ENCODE measurements around the gene MED15.
"Not testable (repeated sequence)": the region's sequence is repeated elsewhere in the genome, so short reads cannot be mapped to it uniquely, and the experiment has no call there.

MED15 gene

GRCh38 chr22:20469110-20469868 is 38.1 kb upstream of the MED15 start:
- no peaks in the 10 kb centered on the region for H3K9me3 ChIP-seq (ENCODE audit: control insufficient read depth in 2 of 2, low read length in 2 of 2)
- H3K27me3 ChIP-seq (ENCODE audit: control insufficient read depth in 2 of 2, insufficient read depth in 2 of 2, low read length in 2 of 2) = no peaks in the 10 kb centered on the region
- H3K36me3 ChIP-seq (ENCODE audit: control insufficient read depth in 2 of 2, insufficient read depth in 2 of 2, low read length in 2 of 2) = peaks cover 11 to 23% of the 10 kb centered on the region in 2 donors
- no peak overlapping the region for H3K27ac ChIP-seq (ENCODE audit: low read depth in 2 of 2, low read length in 2 of 2)
- peaks cover 3 to 4% of the 10 kb centered on the region in 2 donors for H3K4me1 ChIP-seq (ENCODE audit: control insufficient read depth in 2 of 2, insufficient read depth in 2 of 2, low read length in 2 of 2)
- no peak overlapping the region for H3K9ac ChIP-seq (ENCODE audit: low read depth in 1 of 2, low read length in 2 of 2)
- H3K4me3 ChIP-seq (ENCODE audit: low read length in 2 of 2) = no peak overlapping the region

GRCh38 chr22:20470525-20470924 is 36.9 kb upstream of the MED15 start:
- H3K36me3 ChIP-seq (ENCODE audit: control insufficient read depth in 2 of 2, insufficient read depth in 2 of 2, low read length in 2 of 2) = peaks cover 4 to 13% of the 10 kb centered on the region in 2 donors
- not testable (repeated sequence) for H3K4me1 ChIP-seq (ENCODE audit: control insufficient read depth in 2 of 2, insufficient read depth in 2 of 2, low read length in 2 of 2); H3K4me3 ChIP-seq (ENCODE audit: low read length in 2 of 2); H3K9me3 ChIP-seq (ENCODE audit: control insufficient read depth in 2 of 2, low read length in 2 of 2); H3K27ac ChIP-seq (ENCODE audit: low read depth in 2 of 2, low read length in 2 of 2); H3K27me3 ChIP-seq (ENCODE audit: control insufficient read depth in 2 of 2, insufficient read depth in 2 of 2, low read length in 2 of 2); H3K9ac ChIP-seq (ENCODE audit: low read depth in 1 of 2, low read length in 2 of 2)

- Histone ChIP-seq H3K36me3 (ENCODE audit: control insufficient read depth in 2 of 2, insufficient read depth in 2 of 2, low read length in 2 of 2) (peaks cover 4 to 13% of the 10 kb centered on the region in 2 donors), H3K27ac (ENCODE audit: low read depth in 2 of 2, low read length in 2 of 2) (no peak overlapping the region), H3K9me3 (ENCODE audit: control insufficient read depth in 2 of 2, low read length in 2 of 2) (no peaks in the 10 kb centered on the region), H3K9ac (ENCODE audit: low read depth in 1 of 2, low read length in 2 of 2) (no peak overlapping the region), H3K27me3 (ENCODE audit: control insufficient read depth in 2 of 2, insufficient read depth in 2 of 2, low read length in 2 of 2) (no peaks in the 10 kb centered on the region), H3K4me1 (ENCODE audit: control insufficient read depth in 2 of 2, insufficient read depth in 2 of 2, low read length in 2 of 2) (no peaks in the 10 kb centered on the region), H3K4me3 (ENCODE audit: low read length in 2 of 2) (no peak overlapping the region)
Measured at GRCh38 chr22:20471126-20471833, 36.1 kb upstream of the MED15 start.

DNA sequence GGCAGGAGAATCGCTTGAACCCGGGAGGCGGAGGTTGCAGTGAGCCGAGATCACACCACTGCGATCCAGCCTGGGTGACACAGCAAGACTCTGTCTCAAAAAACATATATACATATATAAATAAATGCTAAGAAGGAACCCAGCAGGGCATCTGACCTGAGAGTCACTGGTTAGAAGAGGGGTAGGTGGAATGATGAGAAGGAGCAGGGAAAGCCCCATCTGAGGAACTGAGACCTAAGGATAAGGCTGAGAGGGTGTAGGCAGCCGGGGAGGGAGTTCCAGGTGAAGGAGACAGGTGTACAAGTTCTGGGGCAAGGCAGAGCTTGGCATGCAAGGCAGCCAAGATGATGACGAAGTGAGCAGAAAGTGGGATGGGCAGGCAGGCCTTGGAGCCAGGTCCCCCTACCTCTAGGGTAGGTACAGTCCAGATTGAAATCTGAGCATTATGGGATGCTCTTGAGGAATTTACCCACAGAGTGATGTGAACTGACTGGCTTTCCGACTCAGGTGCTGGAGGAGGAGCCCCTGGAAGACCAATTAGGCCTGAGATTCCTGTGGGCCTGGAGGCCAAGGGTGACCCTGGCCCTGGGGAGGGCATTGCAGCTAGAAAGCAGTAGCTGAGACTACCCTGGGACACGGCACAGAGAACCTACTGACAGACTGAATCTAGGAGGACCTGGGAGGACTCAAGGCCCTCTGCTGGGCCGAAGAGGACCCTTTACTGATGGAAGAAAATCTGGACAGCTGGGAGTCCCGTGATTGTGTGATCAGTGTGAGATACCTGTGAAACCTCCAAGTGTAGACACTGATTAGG is 34.6 kb upstream of the MED15 start:
- Histone ChIP-seq H3K27me3 (ENCODE audit: control insufficient read depth in 2 of 2, insufficient read depth in 2 of 2, low read length in 2 of 2) (no peaks in the 10 kb centered on the region), H3K9me3 (ENCODE audit: control insufficient read depth in 2 of 2, low read length in 2 of 2) (no peaks in the 10 kb centered on the region), H3K4me3 (ENCODE audit: low read length in 2 of 2) (no peak overlapping the region), H3K9ac (ENCODE audit: low read depth in 1 of 2, low read length in 2 of 2) (no peak overlapping the region), H3K36me3 (ENCODE audit: control insufficient read depth in 2 of 2, insufficient read depth in 2 of 2, low read length in 2 of 2) (peaks cover 4 to 13% of the 10 kb centered on the region in 2 donors), H3K4me1 (ENCODE audit: control insufficient read depth in 2 of 2, insufficient read depth in 2 of 2, low read length in 2 of 2) (no peaks in the 10 kb centered on the region), H3K27ac (ENCODE audit: low read depth in 2 of 2, low read length in 2 of 2) (no peak overlapping the region)

GRCh38 chr22:20475115-20475436 is 32.3 kb upstream of the MED15 start:
- H3K4me1 ChIP-seq (ENCODE audit: control insufficient read depth in 2 of 2, insufficient read depth in 2 of 2, low read length in 2 of 2) = no peaks in the 10 kb centered on the region
- peaks cover 4 to 10% of the 10 kb centered on the region in 2 donors for H3K36me3 ChIP-seq (ENCODE audit: control insufficient read depth in 2 of 2, insufficient read depth in 2 of 2, low read length in 2 of 2)
- H3K27ac ChIP-seq (ENCODE audit: low read depth in 2 of 2, low read length in 2 of 2) = no peak overlapping the region
- no peaks in the 10 kb centered on the region for H3K27me3 ChIP-seq (ENCODE audit: control insufficient read depth in 2 of 2, insufficient read depth in 2 of 2, low read length in 2 of 2)
- H3K9ac ChIP-seq (ENCODE audit: low read depth in 1 of 2, low read length in 2 of 2) = no peak overlapping the region
- H3K4me3 ChIP-seq (ENCODE audit: low read length in 2 of 2) = no peak overlapping the region
- H3K9me3 ChIP-seq (ENCODE audit: control insufficient read depth in 2 of 2, low read length in 2 of 2) = no peaks in the 10 kb centered on the region

DNA sequence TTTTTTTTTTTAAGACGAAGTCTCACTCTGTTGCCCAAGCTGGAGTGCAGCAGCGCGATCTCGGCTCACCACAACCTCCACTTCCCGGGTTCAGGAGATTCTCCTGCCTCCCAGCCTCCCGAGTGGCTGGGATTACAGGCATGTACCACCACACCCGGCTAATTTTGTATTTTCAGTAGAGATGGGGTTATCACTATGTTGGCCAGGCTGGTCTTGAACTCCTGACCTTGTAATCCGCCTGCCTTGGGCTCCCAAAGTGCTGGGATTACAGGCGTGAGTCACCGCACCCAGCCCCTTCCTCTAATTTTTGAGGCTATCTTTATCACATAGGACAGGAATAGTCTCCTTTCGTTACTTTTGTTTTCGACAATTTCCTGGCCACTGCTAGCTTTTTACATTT is 31.8 kb upstream of the MED15 start:
- not testable (repeated sequence) for H3K27ac ChIP-seq (ENCODE audit: low read depth in 2 of 2, low read length in 2 of 2); H3K9ac ChIP-seq (ENCODE audit: low read depth in 1 of 2, low read length in 2 of 2); H3K9me3 ChIP-seq (ENCODE audit: control insufficient read depth in 2 of 2, low read length in 2 of 2); H3K27me3 ChIP-seq (ENCODE audit: control insufficient read depth in 2 of 2, insufficient read depth in 2 of 2, low read length in 2 of 2); H3K36me3 ChIP-seq (ENCODE audit: control insufficient read depth in 2 of 2, insufficient read depth in 2 of 2, low read length in 2 of 2); H3K4me3 ChIP-seq (ENCODE audit: low read length in 2 of 2); H3K4me1 ChIP-seq (ENCODE audit: control insufficient read depth in 2 of 2, insufficient read depth in 2 of 2, low read length in 2 of 2)

DNA sequence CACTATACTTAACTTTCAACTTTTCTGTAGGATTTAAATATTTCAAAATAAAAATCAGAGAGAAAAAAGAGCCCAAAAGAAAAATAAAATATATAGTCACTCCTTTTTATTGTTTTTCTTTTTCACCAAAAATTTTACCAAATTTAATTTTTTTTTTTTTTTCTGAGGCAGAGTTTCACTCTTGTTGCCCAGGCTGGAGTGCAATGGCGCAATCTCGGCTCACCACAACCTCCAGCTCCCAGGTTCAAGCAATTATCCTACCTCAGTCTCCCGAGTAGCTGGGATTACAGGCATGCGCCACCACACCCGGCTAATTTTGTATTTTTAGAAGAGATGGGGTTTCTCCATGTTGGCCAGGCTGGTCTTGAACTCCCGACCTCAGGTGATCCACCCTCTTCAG is 29.4 kb upstream of the MED15 start:
- not testable (repeated sequence) for H3K9ac ChIP-seq (ENCODE audit: low read depth in 1 of 2, low read length in 2 of 2); H3K36me3 ChIP-seq (ENCODE audit: control insufficient read depth in 2 of 2, insufficient read depth in 2 of 2, low read length in 2 of 2); H3K27me3 ChIP-seq (ENCODE audit: control insufficient read depth in 2 of 2, insufficient read depth in 2 of 2, low read length in 2 of 2); H3K9me3 ChIP-seq (ENCODE audit: control insufficient read depth in 2 of 2, low read length in 2 of 2); H3K27ac ChIP-seq (ENCODE audit: low read depth in 2 of 2, low read length in 2 of 2); H3K4me1 ChIP-seq (ENCODE audit: control insufficient read depth in 2 of 2, insufficient read depth in 2 of 2, low read length in 2 of 2); H3K4me3 ChIP-seq (ENCODE audit: low read length in 2 of 2)

GRCh38 chr22:20479612-20480196 is 27.7 kb upstream of the MED15 start:
- Histone ChIP-seq H3K27ac (ENCODE audit: low read depth in 2 of 2, low read length in 2 of 2) (no peak overlapping the region), H3K27me3 (ENCODE audit: control insufficient read depth in 2 of 2, insufficient read depth in 2 of 2, low read length in 2 of 2) (no peaks in the 10 kb centered on the region), H3K9me3 (ENCODE audit: control insufficient read depth in 2 of 2, low read length in 2 of 2) (no peaks in the 10 kb centered on the region), H3K4me3 (ENCODE audit: low read length in 2 of 2) (no peak overlapping the region), H3K4me1 (ENCODE audit: control insufficient read depth in 2 of 2, insufficient read depth in 2 of 2, low read length in 2 of 2) (no peaks in the 10 kb centered on the region), H3K9ac (ENCODE audit: low read depth in 1 of 2, low read length in 2 of 2) (no peak overlapping the region), H3K36me3 (ENCODE audit: control insufficient read depth in 2 of 2, insufficient read depth in 2 of 2, low read length in 2 of 2) (no peaks in the 10 kb centered on the region)

- H3K9ac ChIP-seq (ENCODE audit: low read depth in 1 of 2, low read length in 2 of 2); H3K4me3 ChIP-seq (ENCODE audit: low read length in 2 of 2); H3K27ac ChIP-seq (ENCODE audit: low read depth in 2 of 2, low read length in 2 of 2); H3K36me3 ChIP-seq (ENCODE audit: control insufficient read depth in 2 of 2, insufficient read depth in 2 of 2, low read length in 2 of 2); H3K4me1 ChIP-seq (ENCODE audit: control insufficient read depth in 2 of 2, insufficient read depth in 2 of 2, low read length in 2 of 2); H3K27me3 ChIP-seq (ENCODE audit: control insufficient read depth in 2 of 2, insufficient read depth in 2 of 2, low read length in 2 of 2); H3K9me3 ChIP-seq (ENCODE audit: control insufficient read depth in 2 of 2, low read length in 2 of 2): not testable (repeated sequence)
Measured at GRCh38 chr22:20483143-20483506, 24.3 kb upstream of the MED15 start.

- H3K9me3 ChIP-seq (ENCODE audit: control insufficient read depth in 2 of 2, low read length in 2 of 2) = no peaks in the 10 kb centered on the region
- peaks cover 0 to under 1% of the 10 kb centered on the region in 2 donors for H3K36me3 ChIP-seq (ENCODE audit: control insufficient read depth in 2 of 2, insufficient read depth in 2 of 2, low read length in 2 of 2)
- no peaks in the 10 kb centered on the region for H3K27me3 ChIP-seq (ENCODE audit: control insufficient read depth in 2 of 2, insufficient read depth in 2 of 2, low read length in 2 of 2)
- H3K4me3 ChIP-seq (ENCODE audit: low read length in 2 of 2) = no peak overlapping the region
- no peak overlapping the region for H3K27ac ChIP-seq (ENCODE audit: low read depth in 2 of 2, low read length in 2 of 2)
- no peaks in the 10 kb centered on the region for H3K4me1 ChIP-seq (ENCODE audit: control insufficient read depth in 2 of 2, insufficient read depth in 2 of 2, low read length in 2 of 2)
- H3K9ac ChIP-seq (ENCODE audit: low read depth in 1 of 2, low read length in 2 of 2) = no peak overlapping the region
Measured at GRCh38 chr22:20483771-20484170, 23.6 kb upstream of the MED15 start.

Data from mucosa of rectum (tissue), 2 donors.